T-helper 2 cell (primary cell): Measurements from ENCODE around the gene U2AF2.

Source experiments
- DNase-seq, 5 experiments: peaks; one replicate each; pipeline versions ENCODE4 v3.0.0 to v3.0.0-alpha.2; 2012 to 2022
- total RNA-seq, 2 donors: gene quantifications; one replicate each; lab custom pipeline; 2026; lab: John Stamatoyannopoulos, UW

Gene U2AF2
- total RNA-seq: 163 to 194 reads per million in 2 donors

DNA sequence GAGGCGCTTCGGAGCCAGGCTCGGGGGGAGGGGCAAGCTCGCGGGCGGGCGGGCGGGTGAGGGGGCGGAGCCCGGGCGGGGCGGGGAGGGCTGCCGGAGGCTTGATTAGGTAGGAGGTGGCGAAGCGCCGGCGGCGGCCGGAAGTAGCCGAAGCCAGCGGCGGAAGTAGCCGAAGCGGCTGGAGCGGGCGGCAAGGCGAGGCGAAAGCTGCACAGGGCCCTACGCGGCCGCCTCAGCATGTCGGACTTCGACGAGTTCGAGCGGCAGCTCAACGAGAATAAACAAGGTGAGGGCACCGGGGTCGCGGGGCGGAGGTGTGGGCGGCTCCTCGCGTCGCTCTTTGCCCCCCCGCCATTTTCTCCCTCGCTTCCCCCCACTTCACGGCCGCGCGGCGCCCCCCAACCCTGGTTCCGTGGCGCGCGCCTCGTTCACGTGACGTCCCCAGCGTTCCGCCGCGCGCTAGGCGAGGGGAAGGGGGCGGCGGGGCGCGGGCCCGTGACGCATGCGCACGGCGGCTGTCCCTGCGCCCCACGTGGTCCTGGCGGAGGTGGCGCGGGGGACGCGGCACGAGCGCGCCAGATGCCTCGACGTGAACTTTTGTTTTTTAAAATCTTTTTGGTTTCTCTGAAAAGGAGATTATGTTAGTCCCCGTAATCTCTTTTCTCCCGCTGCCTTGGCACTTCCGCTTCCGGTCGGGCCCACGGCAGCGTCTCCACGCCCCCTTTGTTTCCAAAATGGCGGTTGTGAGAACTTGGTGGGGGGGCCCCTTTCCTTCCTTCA, at the start of gene U2AF2:
Gene U2AF2, plus strand, starts transcription at position 168 of the 780 bp plus-strand sequence. Its CDS starts 70 bp downstream, at position 238.
- DNase-seq: peak; percentile 92 to 97 (median 94)

DNA sequence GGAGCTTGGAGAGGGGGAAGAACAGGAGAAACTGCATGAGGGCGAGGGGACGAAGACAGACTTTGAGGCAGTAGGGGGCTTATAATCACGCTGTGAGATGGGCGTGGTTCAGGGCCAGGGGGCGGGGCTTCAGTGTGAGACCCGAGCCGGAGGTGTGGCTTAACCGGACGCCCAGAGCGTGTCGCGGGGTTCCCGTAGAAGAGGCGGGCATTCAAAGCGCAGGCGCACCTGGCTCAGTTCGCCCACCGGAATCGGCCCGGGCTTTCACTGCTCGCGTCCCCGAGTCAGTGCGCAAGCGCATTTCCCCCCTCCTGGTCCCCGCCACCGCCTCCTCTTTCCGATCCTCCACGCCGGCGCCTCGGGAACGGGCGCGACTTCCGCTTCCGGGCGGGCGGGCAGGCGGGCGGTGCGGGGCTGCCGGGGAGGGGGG, 49.6 kb upstream of the U2AF2 start:
- DNase-seq: peak; percentile 97 to 99 (median 98)

DNA sequence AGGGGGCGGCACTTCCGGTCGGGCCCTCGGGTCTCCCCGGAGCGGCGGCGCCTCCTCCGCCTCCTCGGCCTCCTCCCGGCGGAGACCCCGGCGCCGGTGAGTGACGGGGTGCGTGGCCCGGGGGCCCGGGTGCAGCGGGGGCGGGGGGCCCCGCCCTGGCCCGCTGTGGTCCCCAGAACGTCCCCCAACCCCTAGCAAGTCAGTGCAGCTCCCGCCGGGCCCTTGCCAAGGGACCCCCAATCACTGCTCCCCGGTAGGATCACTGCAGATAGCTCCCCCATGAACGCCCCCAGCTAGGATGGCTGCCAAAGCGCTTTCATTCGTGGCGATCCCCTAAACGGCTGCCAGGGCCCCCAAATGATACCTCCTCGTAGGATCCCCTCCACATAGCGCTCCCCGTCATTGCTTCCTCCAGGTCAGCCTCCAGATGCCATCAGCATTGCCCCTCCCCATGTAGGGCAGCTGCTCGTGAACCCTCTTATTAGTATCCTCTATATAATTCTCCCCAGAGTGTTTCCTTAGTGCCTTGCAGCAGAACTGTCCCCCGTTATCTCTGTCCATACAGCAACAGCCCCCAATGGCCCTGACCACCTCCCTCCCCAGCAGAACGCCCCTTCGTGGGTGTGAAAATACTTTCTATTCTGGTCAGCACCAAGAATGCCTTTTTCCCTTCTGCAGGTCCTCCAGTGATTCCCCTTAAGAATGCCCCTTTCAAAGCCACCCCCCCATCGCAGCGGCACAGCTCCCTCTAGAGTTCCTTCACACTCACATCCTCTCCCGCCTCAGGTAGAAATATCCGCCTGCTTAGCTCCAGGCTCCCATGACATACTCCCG, 49.0 kb upstream of the U2AF2 start, which contains the start of gene ZNF865:
Gene ZNF865, plus strand, starts transcription at position 11 of the 834 bp plus-strand sequence. CDS start 7,972 bp downstream, outside the sequence.
- peak; percentile 45 to 71 (median 59) for DNase-seq

DNA sequence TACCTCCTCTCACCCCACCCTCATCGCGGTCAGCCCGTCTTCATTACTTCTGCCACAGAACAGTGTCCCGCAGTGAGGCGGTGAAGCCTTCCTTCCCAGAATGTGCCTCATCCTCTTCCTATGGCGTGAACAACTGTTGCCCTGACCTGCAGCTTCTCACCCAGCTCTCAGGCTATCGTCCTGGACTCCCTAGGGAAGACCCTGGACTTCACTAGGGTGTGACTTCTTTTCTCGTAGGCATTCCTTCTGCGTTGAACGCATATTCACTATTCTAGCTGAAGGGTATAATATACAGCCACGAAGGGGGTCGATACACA, 48.4 kb upstream of the U2AF2 start:
- no peak for DNase-seq

GRCh38 chr19:55606817-55607216, 48.0 kb upstream of the U2AF2 start:
- DNase-seq: no peak

GRCh38 chr19:55609326-55609725, 45.5 kb upstream of the U2AF2 start:
- DNase-seq: no peak

GRCh38 chr19:55611300-55611982, 43.4 kb upstream of the U2AF2 start:
- no peak for DNase-seq

GRCh38 chr19:55611983-55612645, 42.7 kb upstream of the U2AF2 start:
- DNase-seq: no peak

DNA sequence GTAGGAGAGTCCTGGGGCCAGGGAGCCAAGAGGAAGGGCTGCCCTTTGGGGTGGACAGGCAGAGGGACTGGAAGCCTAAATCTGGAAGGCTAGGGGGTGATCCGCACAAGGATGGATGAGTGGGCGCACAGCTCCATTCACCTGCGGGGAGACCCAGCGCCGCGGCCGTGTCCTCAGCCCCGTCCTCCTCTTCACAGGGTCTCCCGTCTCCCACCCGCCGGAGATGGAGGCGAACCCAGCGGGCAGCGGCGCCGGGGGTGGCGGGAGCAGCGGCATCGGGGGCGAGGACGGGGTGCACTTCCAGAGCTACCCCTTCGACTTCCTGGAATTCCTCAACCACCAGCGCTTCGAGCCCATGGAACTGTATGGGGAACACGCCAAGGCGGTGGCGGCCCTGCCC, 41.4 kb upstream of the U2AF2 start:
- no peak for DNase-seq

- DNase-seq: no peak
These were observed 40.7 kb upstream of the U2AF2 start for GRCh38 chr19:55613930-55614710.

GRCh38 chr19:55614711-55615542, 39.9 kb upstream of the U2AF2 start:
- no peak for DNase-seq

DNA sequence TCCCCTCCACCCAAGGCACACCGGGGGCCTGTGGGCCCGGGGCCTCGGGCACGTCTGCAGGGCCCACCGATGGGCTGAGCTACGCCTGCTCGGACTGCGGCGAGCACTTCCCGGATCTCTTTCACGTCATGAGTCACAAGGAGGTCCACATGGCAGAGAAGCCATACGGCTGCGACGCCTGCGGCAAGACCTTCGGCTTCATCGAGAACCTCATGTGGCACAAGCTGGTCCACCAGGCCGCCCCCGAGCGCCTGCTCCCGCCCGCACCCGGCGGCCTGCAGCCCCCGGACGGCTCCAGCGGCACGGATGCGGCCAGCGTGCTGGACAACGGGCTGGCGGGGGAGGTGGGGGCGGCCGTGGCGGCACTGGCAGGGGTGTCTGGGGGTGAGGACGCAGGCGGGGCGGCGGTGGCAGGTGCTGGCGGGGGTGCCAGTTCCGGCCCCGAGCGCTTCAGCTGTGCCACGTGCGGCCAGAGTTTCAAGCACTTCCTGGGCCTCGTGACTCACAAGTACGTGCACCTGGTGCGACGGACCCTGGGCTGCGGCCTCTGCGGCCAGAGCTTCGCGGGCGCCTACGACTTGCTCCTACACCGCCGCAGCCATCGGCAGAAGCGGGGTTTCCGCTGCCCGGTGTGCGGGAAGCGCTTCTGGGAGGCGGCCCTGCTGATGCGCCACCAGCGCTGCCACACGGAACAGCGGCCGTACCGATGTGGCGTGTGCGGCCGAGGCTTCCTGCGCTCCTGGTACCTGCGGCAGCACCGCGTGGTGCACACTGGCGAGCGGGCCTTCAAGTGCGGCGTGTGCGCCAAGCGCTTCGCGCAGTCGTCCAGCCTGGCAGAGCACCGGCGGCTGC, 39.1 kb upstream of the U2AF2 start:
- DNase-seq: no peak

- no peak for DNase-seq
These were observed 38.4 kb upstream of the U2AF2 start for GRCh38 chr19:55616395-55616875.

DNA sequence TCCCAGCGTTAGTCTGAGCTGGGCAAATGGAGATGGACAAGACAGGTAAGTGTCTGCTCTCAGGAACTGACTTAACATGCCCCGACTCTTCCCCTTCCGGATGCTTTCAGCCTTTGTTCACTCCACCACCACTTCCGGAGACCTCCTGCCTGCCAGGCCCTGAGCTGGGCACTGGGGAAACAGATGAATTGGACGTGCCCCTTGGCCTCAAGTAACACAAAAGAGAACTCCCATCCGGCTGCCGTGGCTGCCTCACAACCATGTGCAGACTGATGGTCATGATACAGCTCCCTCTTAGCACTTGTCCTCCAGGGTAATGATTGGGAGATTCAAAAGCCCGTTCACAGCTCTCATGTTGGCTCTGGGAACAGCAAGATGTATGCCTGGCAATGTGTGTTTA, 37.4 kb upstream of the U2AF2 start:
- DNase-seq: no peak

DNA sequence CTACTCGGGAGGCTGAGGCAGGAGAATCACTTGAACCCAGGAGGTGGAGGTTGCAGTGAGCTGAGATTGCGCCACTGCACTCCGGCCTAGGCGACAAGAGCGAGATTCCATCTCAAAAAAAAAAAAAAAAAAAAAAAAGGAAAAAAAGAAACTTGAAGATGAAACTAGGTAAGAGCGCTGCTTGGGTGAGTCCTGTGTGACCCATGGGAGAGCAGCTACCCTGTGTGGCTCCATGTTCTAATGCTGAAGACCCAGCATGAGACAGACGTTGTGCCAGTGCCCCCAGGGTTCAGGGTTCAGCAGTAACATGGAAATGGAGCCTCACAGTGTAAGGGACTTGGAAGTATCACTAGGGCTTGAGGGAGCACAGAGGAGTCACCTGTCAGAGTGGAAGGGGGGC, 36.4 kb upstream of the U2AF2 start:
- DNase-seq: no peak

DNA sequence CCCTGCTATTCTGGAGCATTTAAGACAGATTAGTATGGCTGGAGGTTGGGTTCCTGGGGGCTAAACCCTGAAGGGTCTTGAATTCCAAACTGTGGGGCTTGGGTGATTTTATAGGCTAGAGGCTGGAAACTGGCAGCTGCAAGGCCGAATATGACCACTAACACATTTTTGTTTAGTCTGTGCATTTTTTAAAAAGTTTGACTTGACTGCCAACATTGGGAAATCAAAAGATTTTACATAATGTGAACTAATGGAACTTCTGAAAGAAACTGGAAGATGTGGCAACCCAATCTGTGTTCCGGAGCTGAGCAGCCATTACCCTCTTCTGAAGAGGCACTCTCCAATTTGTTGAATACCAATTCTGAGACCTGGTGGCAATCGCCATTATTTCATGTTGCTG, 35.5 kb upstream of the U2AF2 start:
- DNase-seq: no peak

DNA sequence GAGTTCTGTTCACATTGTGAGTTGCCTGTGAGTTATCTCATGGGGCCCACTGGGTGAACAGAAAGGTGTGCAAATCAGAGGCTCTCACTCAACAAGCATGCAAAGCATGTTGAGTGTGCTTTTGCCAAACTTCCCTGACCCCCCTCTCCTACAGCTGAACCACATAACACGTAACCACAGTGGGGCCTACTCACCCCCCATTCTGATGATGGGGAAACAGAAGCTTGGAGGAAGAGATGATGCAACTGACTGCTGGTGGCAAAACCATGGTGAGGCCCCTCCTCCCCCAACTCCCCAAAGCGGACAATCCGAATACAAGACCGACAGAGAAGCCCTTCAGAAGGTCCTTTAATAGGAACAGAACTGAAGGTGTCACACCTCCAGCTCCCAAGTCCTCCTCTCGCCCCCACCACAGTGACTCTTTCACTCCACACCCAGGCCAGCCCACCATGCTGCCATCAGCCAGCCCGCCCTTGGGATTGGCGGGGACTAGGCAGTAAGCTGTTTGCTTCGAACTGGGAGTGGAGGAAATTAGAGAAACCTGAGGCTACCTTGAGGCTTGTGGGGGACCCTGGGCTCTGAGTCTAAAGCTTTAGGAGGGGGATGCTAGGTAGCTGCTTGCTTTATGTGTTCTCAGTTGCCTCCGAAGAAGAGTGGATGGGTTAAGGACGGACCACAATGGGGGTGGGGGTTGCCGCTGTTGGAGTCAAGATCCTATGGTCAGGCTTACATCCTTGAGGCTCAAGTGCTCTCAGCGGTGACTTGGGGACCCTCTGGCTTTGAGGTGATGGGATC, 34.2 kb upstream of the U2AF2 start:
- peak in 1 of 5 experiments; percentile 35 for DNase-seq

DNA sequence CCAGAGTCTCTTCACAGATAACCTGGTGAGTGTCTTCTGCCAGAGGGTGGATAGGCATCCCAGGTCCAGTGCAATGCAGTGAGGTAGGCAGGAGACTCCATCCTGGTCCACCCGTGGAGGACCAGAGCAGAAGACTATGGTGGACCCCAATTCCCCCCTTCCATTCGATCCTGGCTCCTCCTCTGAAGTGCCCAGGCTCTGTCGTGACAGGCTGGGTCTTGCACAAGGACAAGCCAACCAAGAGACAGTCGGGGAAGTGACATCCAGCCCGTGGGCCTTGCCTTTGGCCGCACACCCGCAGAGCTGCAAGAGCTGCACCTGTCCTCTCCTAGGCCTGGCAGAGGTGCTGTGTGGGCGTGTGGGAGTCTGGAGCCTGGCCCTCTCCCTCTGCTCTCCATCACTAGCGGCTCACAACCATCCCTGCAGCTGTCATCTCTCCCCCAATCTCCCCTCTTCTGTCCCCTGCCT, 33.6 kb upstream of the U2AF2 start:
- no peak for DNase-seq
